ENCODE data around the gene SMYD1. TPM values are rescaled to one million over a fixed set of nuclear protein-coding genes. Genes with fewer than 3 reads are reported as not detected.

Gene SMYD1
- total and polyA plus RNA-seq, 2 donors (not counting 1 experiment from before 2014, with no cell fraction given), result not detected

DNA sequence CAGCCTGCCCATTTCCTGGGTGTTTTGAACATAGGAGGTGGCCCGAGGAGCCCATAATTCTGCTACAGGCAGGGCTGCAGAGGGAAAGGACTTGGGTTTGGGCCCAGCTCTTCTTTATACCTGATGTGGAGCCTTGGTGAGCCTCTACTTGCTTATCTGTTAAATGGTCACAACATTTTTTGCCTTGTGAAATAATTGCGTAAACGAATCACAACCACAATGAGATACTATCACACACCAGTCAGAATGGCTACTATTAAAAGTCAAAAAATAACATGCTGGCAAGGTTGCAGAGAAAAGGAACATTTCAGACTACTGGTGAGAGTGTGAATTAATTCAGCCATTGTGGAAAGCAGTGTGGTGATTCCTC lies 64.4 kb downstream of the SMYD1 start:
- POLR2A ChIA-PET, result no interaction called here
- Mint-ChIP-seq H3K4me3 (no peak overlapping the region), H3K4me1 (no peaks in the 10 kb centered on the region), H3K27ac (no peak overlapping the region), H3K27me3 (peaks cover 24% of the 10 kb centered on the region), H3K9me3 (ENCODE audit: insufficient read depth) (no peaks in the 10 kb centered on the region)
- WGBS (ENCODE audit: insufficient coverage), result 60% methylated on average over 1 of the region's 3 CpGs
- Histone ChIP-seq H3K9me3 (ENCODE audit: control extremely low read depth in 1 of 3, control insufficient read depth in 2 of 3, insufficient read depth in 1 of 3, low read length in 2 of 3) (no peaks in the 10 kb centered on the region), H3K79me2 (ENCODE audit: control insufficient read depth, insufficient read depth, low read length) (no peaks in the 10 kb centered on the region), H2AFZ (ENCODE audit: insufficient read depth, low read depth, low read length, poor library complexity, severe bottlenecking) (no peak overlapping the region), H3K4me3 (ENCODE audit: control extremely low read depth in 1 of 5, extremely low read depth in 1 of 5, insufficient read depth in 1 of 5, low read depth in 2 of 5, low read length in 4 of 5) (no peak overlapping the region), H3K36me3 (replicated peaks in 1 of 2; ENCODE audit: control extremely low read depth in 1 of 2, control insufficient read depth in 1 of 2, extremely low read depth in 1 of 2, insufficient read depth in 2 of 2, low read length in 1 of 2) (no peaks in the 10 kb centered on the region), H3K9ac (ENCODE audit: low read length) (no peak overlapping the region), H3K4me2 (replicated peaks; ENCODE audit: low read depth, low read length, poor library complexity, severe bottlenecking) (no peak overlapping the region), H4K20me1 (ENCODE audit: control insufficient read depth, insufficient read depth, low read length, poor library complexity, severe bottlenecking) (no peaks in the 10 kb centered on the region), H3K27ac (ENCODE audit: low read length in 2 of 2) (no peak overlapping the region), H3K4me1 (ENCODE audit: control insufficient read depth in 2 of 2, insufficient read depth in 2 of 2, low read length in 2 of 2) (no peaks in the 10 kb centered on the region), H3K27me3 (replicated peaks in 1 of 4; ENCODE audit: control extremely low read depth in 1 of 4, control insufficient read depth in 3 of 4, insufficient read depth in 4 of 4, low read length in 3 of 4) (peaks cover 0 to 8% (median 0%) of the 10 kb centered on the region in 4 experiments)
- intact Hi-C loops (cut with micrococcal nuclease), result no loop called here
- ATAC-seq (ENCODE audit: low read depth) (no peak), DNase-seq (no peak)
- CTCF ChIA-PET, result interaction anchor here (0.6 kb wide), 1 partner anchor 128 kb away, joined by 3 read pairs; no protein-coding TSS in a partner anchor
- TF ChIP-seq, protein P1, sequence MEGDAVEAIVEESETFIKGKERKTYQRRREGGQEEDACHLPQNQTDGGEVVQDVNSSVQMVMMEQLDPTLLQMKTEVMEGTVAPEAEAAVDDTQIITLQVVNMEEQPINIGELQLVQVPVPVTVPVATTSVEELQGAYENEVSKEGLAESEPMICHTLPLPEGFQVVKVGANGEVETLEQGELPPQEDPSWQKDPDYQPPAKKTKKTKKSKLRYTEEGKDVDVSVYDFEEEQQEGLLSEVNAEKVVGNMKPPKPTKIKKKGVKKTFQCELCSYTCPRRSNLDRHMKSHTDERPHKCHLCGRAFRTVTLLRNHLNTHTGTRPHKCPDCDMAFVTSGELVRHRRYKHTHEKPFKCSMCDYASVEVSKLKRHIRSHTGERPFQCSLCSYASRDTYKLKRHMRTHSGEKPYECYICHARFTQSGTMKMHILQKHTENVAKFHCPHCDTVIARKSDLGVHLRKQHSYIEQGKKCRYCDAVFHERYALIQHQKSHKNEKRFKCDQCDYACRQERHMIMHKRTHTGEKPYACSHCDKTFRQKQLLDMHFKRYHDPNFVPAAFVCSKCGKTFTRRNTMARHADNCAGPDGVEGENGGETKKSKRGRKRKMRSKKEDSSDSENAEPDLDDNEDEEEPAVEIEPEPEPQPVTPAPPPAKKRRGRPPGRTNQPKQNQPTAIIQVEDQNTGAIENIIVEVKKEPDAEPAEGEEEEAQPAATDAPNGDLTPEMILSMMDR (IDR thresholded peaks at IDR 0.05), result no peak
- TF ChIP-seq EZH2 (IDR thresholded peaks at IDR 0.05; ENCODE audit: borderline replicate concordance, insufficient read depth, low read depth, low read length, poor library complexity, severe bottlenecking), result no peak

GRCh38 chr2:88133875-88134274 lies 66.2 kb downstream of the SMYD1 start:
- no peak overlapping the region for H2AFZ ChIP-seq (ENCODE audit: insufficient read depth, low read depth, low read length, poor library complexity, severe bottlenecking)
- 88% methylated on average over 1 of the region's 3 CpGs for WGBS (ENCODE audit: insufficient coverage)
- DNase-seq (no peak), ATAC-seq (ENCODE audit: low read depth) (no peak)
- Mint-ChIP-seq H3K4me1 (no peaks in the 10 kb centered on the region), H3K9me3 (ENCODE audit: insufficient read depth) (no peaks in the 10 kb centered on the region), H3K27ac (no peak overlapping the region), H3K4me3 (no peak overlapping the region), H3K27me3 (peaks cover 25% of the 10 kb centered on the region)
- H3K4me2 ChIP-seq (replicated peaks; ENCODE audit: low read depth, low read length, poor library complexity, severe bottlenecking), result no peak overlapping the region
- no peaks in the 10 kb centered on the region for H4K20me1 ChIP-seq (ENCODE audit: control insufficient read depth, insufficient read depth, low read length, poor library complexity, severe bottlenecking)
- CTCF ChIA-PET, result no interaction called here
- no peak overlapping the region for H3K9ac ChIP-seq (ENCODE audit: low read length)
- POLR2A ChIA-PET, result no interaction called here
- no peaks in the 10 kb centered on the region for H3K36me3 ChIP-seq (replicated peaks in 1 of 2; ENCODE audit: control extremely low read depth in 1 of 2, control insufficient read depth in 1 of 2, extremely low read depth in 1 of 2, insufficient read depth in 2 of 2, low read length in 1 of 2)
- intact Hi-C loops (cut with micrococcal nuclease), result no loop called here
- no peak overlapping the region for H3K4me3 ChIP-seq (ENCODE audit: control extremely low read depth in 1 of 5, extremely low read depth in 1 of 5, insufficient read depth in 1 of 5, low read depth in 2 of 5, low read length in 4 of 5)
- H3K79me2 ChIP-seq (ENCODE audit: control insufficient read depth, insufficient read depth, low read length), result no peaks in the 10 kb centered on the region
- H3K27me3 ChIP-seq (replicated peaks in 1 of 4; ENCODE audit: control extremely low read depth in 1 of 4, control insufficient read depth in 3 of 4, insufficient read depth in 4 of 4, low read length in 3 of 4), result peaks cover 0 to 3% (median 0%) of the 10 kb centered on the region in 4 experiments
- no peak overlapping the region for H3K27ac ChIP-seq (ENCODE audit: low read length in 2 of 2)
- no peak for TF ChIP-seq EZH2 (IDR thresholded peaks at IDR 0.05; ENCODE audit: borderline replicate concordance, insufficient read depth, low read depth, low read length, poor library complexity, severe bottlenecking)
- TF ChIP-seq, protein P1 (IDR thresholded peaks at IDR 0.05), result no peak
- H3K4me1 ChIP-seq (ENCODE audit: control insufficient read depth in 2 of 2, insufficient read depth in 2 of 2, low read length in 2 of 2), result no peaks in the 10 kb centered on the region
- H3K9me3 ChIP-seq (ENCODE audit: control extremely low read depth in 1 of 3, control insufficient read depth in 2 of 3, insufficient read depth in 1 of 3, low read length in 2 of 3), result no peaks in the 10 kb centered on the region

Data from B cell (primary cell).